Loucy (cell line): ENCODE results near the gene SPPL2C.

Experiments
- EZH2phosphoT487 ChIP-seq: fragments of 200-600 bp; IDR thresholded peaks from 2 replicates; pipeline ENCODE4 v1.6.1; 2018; ENCODE audit warnings: antibody characterized with exemption, mild to moderate bottlenecking, moderate library complexity, borderline replicate concordance
- TF ChIP-seq, protein P1 (sequence below): fragments of 200-600 bp; sonication (generic); conservative IDR thresholded peaks from 2 replicates; pipeline ENCODE4 v1.5.1; 2014; ENCODE audit warnings: mild to moderate bottlenecking, antibody characterized with exemption, low read length

DNA sequence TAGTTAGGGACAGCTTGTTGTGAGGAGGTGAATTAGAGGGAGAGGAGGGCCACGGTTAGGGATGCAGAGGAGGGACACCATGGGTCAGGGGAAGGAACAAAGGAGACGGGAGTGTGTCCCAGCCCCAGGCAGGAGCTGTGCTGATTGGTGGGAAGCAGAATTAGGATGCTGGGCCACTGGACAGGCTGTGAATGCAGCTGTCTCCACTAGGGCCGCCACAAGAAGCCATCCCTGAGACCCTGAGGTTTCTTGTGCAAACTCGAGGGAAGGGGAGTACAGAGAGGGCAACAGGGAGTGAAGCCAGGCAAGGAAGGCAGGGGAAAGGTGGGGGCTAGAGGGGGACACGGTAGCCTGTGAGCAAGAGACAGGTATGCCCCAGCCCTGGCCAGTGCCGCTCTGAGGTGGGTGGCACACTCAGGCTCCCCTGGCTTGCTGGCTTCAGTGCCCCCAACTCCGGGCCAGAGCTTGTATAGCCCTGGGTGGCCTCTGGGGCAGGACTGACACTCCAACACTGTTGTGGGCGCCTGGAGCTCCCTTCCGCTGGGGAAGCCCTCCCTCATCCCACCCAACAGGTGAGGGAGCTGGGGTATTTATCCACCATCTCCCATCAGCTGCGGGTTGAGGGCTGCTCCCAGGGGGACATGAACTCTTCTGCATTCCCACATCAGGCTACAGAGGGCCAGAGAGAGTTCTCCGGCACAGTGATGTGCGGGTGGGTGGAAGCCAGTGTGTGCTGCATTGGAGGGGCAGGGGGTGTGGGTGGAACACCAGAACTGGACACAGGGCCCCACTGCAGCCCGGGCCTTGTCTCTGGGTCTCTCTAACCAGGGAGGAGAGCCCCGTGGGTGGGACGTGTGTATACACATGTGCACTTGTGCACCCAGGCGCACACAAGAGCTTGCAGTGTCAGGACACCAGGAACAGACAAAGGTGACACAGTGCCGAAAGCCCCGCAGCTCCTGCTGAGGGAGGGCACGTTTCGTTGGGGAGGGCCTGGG lies 8.3 kb upstream of the SPPL2C start:
- TF ChIP-seq, protein P1, sequence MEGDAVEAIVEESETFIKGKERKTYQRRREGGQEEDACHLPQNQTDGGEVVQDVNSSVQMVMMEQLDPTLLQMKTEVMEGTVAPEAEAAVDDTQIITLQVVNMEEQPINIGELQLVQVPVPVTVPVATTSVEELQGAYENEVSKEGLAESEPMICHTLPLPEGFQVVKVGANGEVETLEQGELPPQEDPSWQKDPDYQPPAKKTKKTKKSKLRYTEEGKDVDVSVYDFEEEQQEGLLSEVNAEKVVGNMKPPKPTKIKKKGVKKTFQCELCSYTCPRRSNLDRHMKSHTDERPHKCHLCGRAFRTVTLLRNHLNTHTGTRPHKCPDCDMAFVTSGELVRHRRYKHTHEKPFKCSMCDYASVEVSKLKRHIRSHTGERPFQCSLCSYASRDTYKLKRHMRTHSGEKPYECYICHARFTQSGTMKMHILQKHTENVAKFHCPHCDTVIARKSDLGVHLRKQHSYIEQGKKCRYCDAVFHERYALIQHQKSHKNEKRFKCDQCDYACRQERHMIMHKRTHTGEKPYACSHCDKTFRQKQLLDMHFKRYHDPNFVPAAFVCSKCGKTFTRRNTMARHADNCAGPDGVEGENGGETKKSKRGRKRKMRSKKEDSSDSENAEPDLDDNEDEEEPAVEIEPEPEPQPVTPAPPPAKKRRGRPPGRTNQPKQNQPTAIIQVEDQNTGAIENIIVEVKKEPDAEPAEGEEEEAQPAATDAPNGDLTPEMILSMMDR: no peak
- TF ChIP-seq EZH2phosphoT487: no peak
